GM12891 (cell line): ENCODE results near the gene ITPR3.

Source experiments
- PAX5 ChIP-seq: IDR thresholded peaks from 2 replicates; pipeline ENCODE4 v1.6.1; 2011; ENCODE audit warnings: low read length, moderate library complexity, mild to moderate bottlenecking; ENCODE audit not compliant: insufficient read depth, severe bottlenecking
- POLR2A ChIP-seq: IDR thresholded peaks from 2 replicates; pipeline ENCODE4 v1.6.1; 2011; ENCODE audit warnings: low read depth, low read length, control low read depth
- POLR2AphosphoS5 ChIP-seq: IDR thresholded peaks from 2 replicates; pipeline ENCODE4 v1.6.1; 2011; ENCODE audit warnings: low read depth, low read length, control low read depth
- TAF1 ChIP-seq: IDR thresholded peaks from 2 replicates; pipeline ENCODE4 v1.6.1; 2011; ENCODE audit warnings: low read depth, low read length, control low read depth

DNA sequence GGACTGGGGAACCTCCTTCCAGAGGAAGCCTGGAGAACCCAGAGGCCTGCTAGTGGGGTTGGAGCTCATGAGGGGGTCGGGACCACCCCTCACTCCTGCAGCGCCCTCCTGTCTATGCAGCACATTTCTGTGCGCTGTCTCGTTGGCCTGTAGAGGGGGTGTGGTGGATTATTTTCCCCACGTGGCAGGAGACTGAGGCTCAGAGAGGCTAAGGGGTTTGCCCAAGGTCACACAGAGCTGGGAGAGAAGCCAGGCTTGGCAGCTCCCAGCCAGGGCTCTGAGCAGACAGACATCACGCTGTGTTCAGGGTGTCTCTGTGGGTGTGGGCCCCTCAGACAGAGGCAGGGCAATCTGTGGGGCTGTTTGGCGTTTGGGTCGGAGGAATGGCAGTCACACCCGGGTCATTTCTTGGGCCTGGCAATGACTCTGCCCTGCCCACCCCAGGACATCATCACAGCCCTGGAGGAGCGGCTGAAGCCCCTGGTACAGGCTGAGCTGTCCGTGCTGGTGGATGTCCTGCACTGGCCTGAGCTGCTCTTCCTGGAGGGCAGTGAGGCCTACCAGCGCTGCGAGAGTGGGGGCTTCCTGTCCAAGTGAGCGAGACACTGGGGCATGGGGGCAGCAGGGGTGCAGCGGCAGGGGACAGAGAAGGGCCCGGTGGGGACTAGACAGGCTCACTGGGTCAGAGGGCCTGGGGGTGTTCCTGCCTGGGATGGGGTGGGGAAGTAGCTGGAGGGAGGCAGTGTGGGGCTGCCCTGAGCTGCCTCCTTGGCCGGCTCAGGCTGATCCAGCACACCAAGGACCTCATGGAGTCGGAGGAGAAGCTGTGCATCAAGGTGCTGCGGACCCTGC lies 62.7 kb downstream of the ITPR3 start:
- TF ChIP-seq POLR2A: no peak
- TF ChIP-seq TAF1: no peak
- no peak for TF ChIP-seq PAX5
- TF ChIP-seq POLR2AphosphoS5: no peak
